NB4 (cell line): Measurements from ENCODE around the gene PRIM1.
"Not testable (repeated sequence)": the region's sequence is repeated elsewhere in the genome, so short reads cannot be mapped to it uniquely, and the experiment has no call there.

Experiments
- DNase-seq: peaks from one replicate; pipeline ENCODE4 v3.0.0; 2010; ENCODE audit warnings: low read depth
- H3K4me3 ChIP-seq: one replicate; pipeline ENCODE4 v1.5.1; 2011; ENCODE audit warnings: mild to moderate bottlenecking, low read depth, low read length, moderate library complexity
- CTCF ChIP-seq: IDR thresholded peaks from one replicate; pipeline ENCODE4 v1.5.1; 2012; ENCODE audit warnings: low read depth, low read length
- MAX ChIP-seq: IDR thresholded peaks from 2 replicates; pipeline ENCODE4 v1.6.1; 2011; ENCODE audit warnings: low read depth, low read length
- MYC ChIP-seq: IDR thresholded peaks from 2 replicates; pipeline ENCODE4 v1.6.1; 2011; ENCODE audit warnings: low read depth, low read length
- POLR2A ChIP-seq: IDR thresholded peaks from 2 replicates; pipeline ENCODE4 v1.6.1; 2011; ENCODE audit warnings: mild to moderate bottlenecking; ENCODE audit not compliant: insufficient read length; ENCODE audit errors: extremely low read depth

The PRIM1 gene

GRCh38 chr12:56761812-56762211, 9.7 kb upstream of the PRIM1 start:
- no peak for DNase-seq
- no peak for TF ChIP-seq MYC
- TF ChIP-seq MAX = no peak
- TF ChIP-seq CTCF = no peak
- H3K4me3 ChIP-seq = no peak overlapping the region

- H3K4me3 ChIP-seq = no peak overlapping the region
- DNase-seq = no peak
- TF ChIP-seq CTCF (no peak), POLR2A (no peak), MYC (no peak), MAX (no peak)
Measured at GRCh38 chr12:56760460-56760859, 8.3 kb upstream of the PRIM1 start.

GRCh38 chr12:56759263-56759908, 7.3 kb upstream of the PRIM1 start:
- TF ChIP-seq MYC (no peak), POLR2A (no peak), MAX (no peak), CTCF (no peak)
- no peak for DNase-seq
- no peak overlapping the region for H3K4me3 ChIP-seq

- H3K4me3 ChIP-seq = no peak overlapping the region
- DNase-seq = no peak
- TF ChIP-seq MAX (no peak), POLR2A (no peak), MYC (no peak), CTCF (no peak)
Measured at GRCh38 chr12:56758728-56759262, 6.7 kb upstream of the PRIM1 start.

- not testable (repeated sequence) for DNase-seq, H3K4me3 ChIP-seq
Measured at GRCh38 chr12:56757971-56758370, 5.8 kb upstream of the PRIM1 start.

GRCh38 chr12:56753566-56753965, 1.4 kb upstream of the PRIM1 start:
- TF ChIP-seq POLR2A (no peak), MAX (no peak), CTCF (no peak), MYC (no peak)
- no peak for DNase-seq
- no peak overlapping the region for H3K4me3 ChIP-seq

- H3K4me3 ChIP-seq = peak overlapping the region; percentile 98
- DNase-seq = not testable (repeated sequence)
Measured at GRCh38 chr12:56750596-56750995, 1.5 kb downstream of the PRIM1 start.
